H1 (cell line): Measurements from ENCODE around the gene TRABD. TPM values are rescaled to one million over a fixed set of nuclear protein-coding genes. Genes with fewer than 3 reads are reported as not detected.
A peak's percentile ranks its signal among the peaks of the same experiment; 100 is the strongest.

Source experiments
- CTCF ChIA-PET: fragments of 300-600 bp; sonication (Branson Sonifier 250); formaldehyde crosslinking; loops from one replicate; lab custom pipeline; 2021; ENCODE audit not compliant: partially characterized antibody; lab: Charles Lee
- POLR2A ChIA-PET: fragments of 300-600 bp; sonication (Branson Sonifier 250); formaldehyde crosslinking; loops from one replicate; lab custom pipeline; 2021; ENCODE audit warnings: inconsistent platforms; ENCODE audit not compliant: partially characterized antibody; lab: Charles Lee
- DNase-seq, 2 experiments: peaks; one replicate each; pipeline versions ENCODE4 v3.0.0 to v3.0.0-alpha.2; 2010 to 2022; ENCODE audit warnings: low spot score in 2 of 2, low read depth in 1 of 2, mixed read lengths in 1 of 2
- FAIRE-seq: peaks from 2 replicates; lab custom pipeline; 2011; peaks lifted over from hg19 to GRCh38; lab: Jason Lieb, UNC
- H2AFZ ChIP-seq: 2 replicates; pipeline ENCODE4 v1.8.1; 2012; ENCODE audit warnings: low read length, inconsistent platforms
- H2AK5ac ChIP-seq: 2 replicates; pipeline ENCODE4 v1.6.1; 2013; ENCODE audit warnings: low read depth, low read length
- H2BK120ac ChIP-seq: replicated peaks from 2 replicates; pipeline ENCODE3; 2013; ENCODE audit warnings: low read depth, low read length, inconsistent platforms
- H2BK12ac ChIP-seq: 2 replicates; pipeline ENCODE4 v1.6.1; 2013; ENCODE audit warnings: low read depth, low read length
- H2BK15ac ChIP-seq: 2 replicates; pipeline ENCODE4 v1.6.1; 2013; ENCODE audit warnings: low read length
- H2BK20ac ChIP-seq: 2 replicates; pipeline ENCODE4 v1.6.1; 2013; ENCODE audit warnings: low read length
- H2BK5ac ChIP-seq: 2 replicates; pipeline ENCODE4 v1.6.1; 2013; ENCODE audit warnings: low read depth, low read length
- H3K14ac ChIP-seq: 2 replicates; pipeline ENCODE4 v1.6.1; 2013; ENCODE audit warnings: inconsistent platforms; ENCODE audit not compliant: insufficient read length
- H3K18ac ChIP-seq: 2 replicates; pipeline ENCODE4 v1.6.1; 2013; ENCODE audit warnings: low read length; ENCODE audit errors: extremely low read depth
- H3K23ac ChIP-seq: 2 replicates; pipeline ENCODE4 v1.6.1; 2013; ENCODE audit warnings: inconsistent platforms; ENCODE audit not compliant: insufficient read length
- H3K23me2 ChIP-seq: 2 replicates; pipeline ENCODE4 v1.6.1; 2013; ENCODE audit warnings: low read depth, low read length
- H3K27ac ChIP-seq: 2 replicates; pipeline ENCODE4 v1.6.1; 2011; ENCODE audit warnings: low read depth, low read length, inconsistent platforms
- H3K27me3 ChIP-seq, 4 experiments: replicated peaks in 1 of 4; 1 replicate in 1 of 4; 2 replicates in 3 of 4; pipeline versions ENCODE4 v1.6.1 to v1.8.1; 2011 to 2013; ENCODE audit warnings: low read length in 3 of 4, mild to moderate bottlenecking in 3 of 4, inconsistent platforms in 2 of 4, mixed read lengths in 2 of 4, moderate library complexity in 1 of 4; ENCODE audit not compliant: control insufficient read depth in 3 of 4, insufficient read depth in 3 of 4; ENCODE audit errors: extremely low read depth in 1 of 4
- H3K36me3 ChIP-seq, 4 experiments: 2 replicates each; pipeline versions ENCODE4 v1.6.1 to v1.8.1; 2011 to 2013; ENCODE audit warnings: mild to moderate bottlenecking in 4 of 4, low read length in 3 of 4, moderate library complexity in 2 of 4, control low read depth in 1 of 4, inconsistent platforms in 1 of 4; ENCODE audit not compliant: insufficient read depth in 4 of 4, control insufficient read depth in 2 of 4
- H3K4ac ChIP-seq: replicated peaks from 2 replicates; pipeline ENCODE3; 2013; ENCODE audit warnings: low read length, low read depth, mixed read lengths, inconsistent platforms; ENCODE audit not compliant: insufficient read length
- H3K4me1 ChIP-seq, 4 experiments: replicated peaks in 1 of 4; 1 replicate in 1 of 4; 2 replicates in 3 of 4; pipeline versions ENCODE4 v1.6.1 to v1.8.1; 2011 to 2013; ENCODE audit warnings: low read length in 3 of 4, inconsistent platforms in 2 of 4, mixed read lengths in 1 of 4; ENCODE audit not compliant: insufficient read depth in 4 of 4, control insufficient read depth in 3 of 4
- H3K4me2 ChIP-seq, 2 experiments: 2 replicates each; pipeline versions ENCODE4 v1.6.1 to v1.8.1; 2011 to 2013; ENCODE audit warnings: low read depth in 2 of 2, low read length in 2 of 2, control low read depth in 1 of 2, inconsistent platforms in 1 of 2, mild to moderate bottlenecking in 1 of 2; ENCODE audit not compliant: insufficient read depth in 1 of 2
- H3K4me3 ChIP-seq, 4 experiments: fragments of 200-600, 300-600 bp in 1 of 4; sonication (generic), shearing (Covaris generic), sonication (Bioruptor Twin) in 1 of 4; 2 replicates each; pipeline versions ENCODE4 v1.5.1 to v1.8.1; 2011 to 2016; ENCODE audit warnings: low read length in 4 of 4, low read depth in 3 of 4, control low read depth in 2 of 4, inconsistent platforms in 2 of 4, mild to moderate bottlenecking in 2 of 4, mixed read lengths in 1 of 4, moderate library complexity in 1 of 4; ENCODE audit not compliant: insufficient read depth in 2 of 4; ENCODE audit errors: extremely low read depth in 1 of 4
- H3K56ac ChIP-seq: replicated peaks from 2 replicates; pipeline ENCODE3; 2013; ENCODE audit warnings: low read depth, mild to moderate bottlenecking, mixed read lengths, low read length, inconsistent platforms; ENCODE audit not compliant: insufficient read length
- H3K79me1 ChIP-seq: 2 replicates; pipeline ENCODE4 v1.6.1; 2013; ENCODE audit warnings: low read depth, low read length, control low read depth
- H3K79me2 ChIP-seq, 2 experiments: 2 replicates each; pipeline versions ENCODE4 v1.6.1 to v1.8.1; 2012 to 2013; ENCODE audit warnings: low read length in 2 of 2, mild to moderate bottlenecking in 2 of 2, inconsistent platforms in 1 of 2; ENCODE audit not compliant: insufficient read depth in 2 of 2, control insufficient read depth in 1 of 2
- H3K9ac ChIP-seq, 4 experiments: replicated peaks in 1 of 4; 1 replicate in 1 of 4; 2 replicates in 3 of 4; pipeline versions ENCODE4 v1.6.1 to v1.8.1; 2011 to 2013; ENCODE audit warnings: low read depth in 3 of 4, low read length in 3 of 4, control low read depth in 2 of 4, mild to moderate bottlenecking in 2 of 4, moderate library complexity in 2 of 4, inconsistent platforms in 1 of 4; ENCODE audit errors: extremely low read depth in 1 of 4
- H3K9me3 ChIP-seq, 2 experiments: 2 replicates each; pipeline versions ENCODE4 v1.6.1 to v1.8.1; 2012 to 2013; ENCODE audit warnings: mild to moderate bottlenecking in 2 of 2, moderate library complexity in 2 of 2, control low read depth in 1 of 2, inconsistent platforms in 1 of 2, low read depth in 1 of 2, low read length in 1 of 2, mixed read lengths in 1 of 2; ENCODE audit not compliant: insufficient read depth in 2 of 2
- H4K20me1 ChIP-seq, 2 experiments: replicated peaks in 1 of 2; 2 replicates each; pipeline versions ENCODE3 to v1.8.1; 2011 to 2013; ENCODE audit warnings: inconsistent platforms in 2 of 2, low read length in 2 of 2, mild to moderate bottlenecking in 1 of 2; ENCODE audit not compliant: insufficient read depth in 2 of 2, control insufficient read depth in 1 of 2
- H4K5ac ChIP-seq: 2 replicates; pipeline ENCODE4 v1.6.1; 2013; ENCODE audit warnings: low read length, low read depth, mixed read lengths, inconsistent platforms; ENCODE audit not compliant: insufficient read length
- H4K8ac ChIP-seq: 2 replicates; pipeline ENCODE4 v1.8.0; 2013; ENCODE audit warnings: mild to moderate bottlenecking, moderate library complexity, low read length, inconsistent platforms; ENCODE audit not compliant: insufficient read depth; ENCODE audit errors: extremely low read depth
- H4K91ac ChIP-seq: replicated peaks from 2 replicates; pipeline ENCODE3; 2013; ENCODE audit warnings: low read length, mixed read lengths, inconsistent platforms; ENCODE audit not compliant: insufficient read length
- CREB1 ChIP-seq: IDR thresholded peaks from 2 replicates; pipeline ENCODE4 v1.6.1; 2012; ENCODE audit warnings: inconsistent platforms
- EZH2 ChIP-seq: fragments of 200-600 bp; sonication (generic); IDR thresholded peaks from 2 replicates; pipeline ENCODE4 v1.7.1; 2012; ENCODE audit warnings: low read depth, mild to moderate bottlenecking, moderate library complexity, low read length, inconsistent platforms; ENCODE audit not compliant: severe bottlenecking
- PHF8 ChIP-seq: fragments of 200-600 bp; sonication (generic); conservative IDR thresholded peaks from 2 replicates; pipeline ENCODE4 v1.7.1; 2012; ENCODE audit warnings: low read depth, mild to moderate bottlenecking, inconsistent platforms, low read length, moderate library complexity
- POLR2A ChIP-seq, 2 experiments: IDR thresholded peaks; 1 replicate in 1 of 2; 2 replicates in 1 of 2; pipeline ENCODE4 v1.6.1; 2011; ENCODE audit warnings: low read depth in 2 of 2, low read length in 2 of 2, mild to moderate bottlenecking in 2 of 2; ENCODE audit errors: control extremely low read depth in 1 of 2
- SUZ12 ChIP-seq: fragments of 200-600 bp; sonication (generic); IDR thresholded peaks from 2 replicates; pipeline ENCODE4 v1.6.1; 2012; ENCODE audit warnings: mild to moderate bottlenecking, inconsistent platforms, low read length, moderate library complexity, mixed read lengths
- WGBS, 2 experiments: shearing (Covaris generic) in 1 of 2; methylation state at CpG; one replicate each; pipeline versions ENCODE4 v1.1.6 to v1.1.7; 2013 to 2015; ENCODE audit warnings: low lambda C conversion rate in 2 of 2, mixed read lengths in 2 of 2, inconsistent platforms in 1 of 2, low coverage in 1 of 2, missing lambda C conversion rate in 1 of 2; ENCODE audit not compliant: insufficient replicate concordance in 2 of 2, insufficient coverage in 1 of 2, insufficient read length in 1 of 2; ENCODE audit errors: extremely low coverage in 1 of 2, missing lambda C conversion rate in 1 of 2; 5-methylcytosine and 5-hydroxymethylcytosine counted together
- polyA plus RNA-seq, 7 experiments: library from polyadenylated mRNA; depleted of rRNA in 3 of 7; stranded (reverse) in 5 of 7; unstranded in 2 of 7; fragments of >200 nt in 5 of 7; fragments of 200-250 nt in 2 of 7; gene quantifications; 1 replicate in 5 of 7; 2 replicates in 1 of 7; 4 replicates in 1 of 7; pipeline versions ENCODE4 v1.2.1 to v1.2.3, GENCODE V29; 2011 to 2013; ENCODE audit warnings: missing spikeins in 2 of 7, mixed read lengths in 2 of 7
- total RNA-seq: library from RNA; stranded (reverse); fragmentation: NEBNext Ultra II Directional; extraction: Animal tissue kit (Norgen Biotek cat#: 25700); gene quantifications from 2 replicates; pipeline ENCODE4 v1.2.1, GENCODE V29; 2021

TRABD gene
- total and polyA plus RNA-seq, 2 of the 8 experiments (the other 6 are each of a cell fraction or from before 2014, with no cell fraction given) = 44.2 to 57.5 TPM

- peaks cover 4 to 25% (median 16%) of the 10 kb centered on the region in 4 experiments for H3K27me3 ChIP-seq
- no peak for FAIRE-seq
- peaks cover 0 to 3% of the 10 kb centered on the region in 2 experiments for H4K20me1 ChIP-seq
- no peak overlapping the region for H3K27ac ChIP-seq
- no peak overlapping the region for H3K18ac ChIP-seq
- no peak overlapping the region for H3K14ac ChIP-seq
- H3K56ac ChIP-seq = no peak overlapping the region
- H3K9ac ChIP-seq = no peak overlapping the region
- H3K9me3 ChIP-seq = peaks cover 0 to 7% of the 10 kb centered on the region in 2 experiments; a peak in 1 of 4 replicates
- H3K79me1 ChIP-seq = no peaks in the 10 kb centered on the region
- no peak overlapping the region for H3K4me2 ChIP-seq
- no peak overlapping the region for H2BK20ac ChIP-seq
- ChIA-PET POLR2A (interaction anchor here (0.8 kb wide), 1 partner anchor 14 kb away, joined by 3 read pairs; no protein-coding TSS in a partner anchor), CTCF (interaction anchor here (0.8 kb wide), 1 partner anchor 18 kb away, joined by 3 read pairs; no protein-coding TSS in a partner anchor)
- H4K91ac ChIP-seq = no peak overlapping the region
- DNase-seq = no peak
- no peak overlapping the region for H2AFZ ChIP-seq
- no peak overlapping the region for H2BK15ac ChIP-seq
- H3K79me2 ChIP-seq = no peaks in the 10 kb centered on the region
- H4K8ac ChIP-seq = no peak overlapping the region
- H2AK5ac ChIP-seq = no peak overlapping the region
- peaks cover 0 to 9% (median 0%) of the 10 kb centered on the region in 4 experiments; a peak in 2 of 7 replicates for H3K4me1 ChIP-seq
- H3K36me3 ChIP-seq = no peaks in the 10 kb centered on the region
- H3K4ac ChIP-seq = no peak overlapping the region
- no peak overlapping the region for H4K5ac ChIP-seq
- TF ChIP-seq POLR2A (IDR thresholded peaks at IDR 0.05; ENCODE audit: control extremely low read depth in 1 of 2, low read depth in 2 of 2, low read length in 2 of 2) = no peak
- no peak for TF ChIP-seq CREB1
- TF ChIP-seq EZH2 = peak; percentile 4
- TF ChIP-seq PHF8 = no peak
- TF ChIP-seq SUZ12 = no peak
- WGBS, 2 experiments = 77% methylated on average over 11 of the region's 11 CpGs; no CpG with 5 or more reads in 1 of the 2 experiments
- no peak overlapping the region for H2BK120ac ChIP-seq
- H3K4me3 ChIP-seq = no peak overlapping the region
- H2BK12ac ChIP-seq = no peak overlapping the region
- no peak overlapping the region for H2BK5ac ChIP-seq
- H3K23me2 ChIP-seq = peaks cover 5% of the 10 kb centered on the region; the same call in 1 of the 2 replicates
- H3K23ac ChIP-seq = no peak overlapping the region
Measured at GRCh38 chr22:50167689-50168489, 17.8 kb upstream of the TRABD start.
